HG03571 (cell line): ENCODE results near the gene FAM234B.

Experiments used
- ATAC-seq: cut with Tn5 transposase; IDR thresholded peaks from one replicate; pipeline ENCODE4 v1.9.1; 2021; ENCODE audit not compliant: unreplicated experiment

The FAM234B gene

DNA sequence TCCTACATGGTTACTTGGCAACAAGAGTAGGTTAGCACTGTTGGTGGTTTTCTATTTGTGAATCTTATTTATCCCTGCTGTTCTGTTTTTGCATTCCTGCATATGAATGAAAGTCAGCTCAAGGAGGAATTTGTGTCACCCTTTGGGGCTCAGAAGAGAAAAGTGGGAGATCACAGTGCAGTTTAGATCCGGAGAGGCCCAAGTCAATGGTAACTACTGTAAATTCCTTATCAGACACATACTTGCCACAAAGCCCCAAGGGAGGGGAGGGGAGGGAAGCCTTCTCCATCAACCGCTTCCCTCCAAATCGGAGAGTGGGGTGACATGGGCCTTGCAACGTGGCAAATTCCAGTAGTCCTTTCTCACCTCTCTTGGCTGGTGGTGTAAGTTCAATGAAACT is 44.3 kb downstream of the FAM234B start:
- no peak for ATAC-seq

- ATAC-seq, result no peak
Measured at GRCh38 chr12:13090054-13090453, 45.9 kb downstream of the FAM234B start.

DNA sequence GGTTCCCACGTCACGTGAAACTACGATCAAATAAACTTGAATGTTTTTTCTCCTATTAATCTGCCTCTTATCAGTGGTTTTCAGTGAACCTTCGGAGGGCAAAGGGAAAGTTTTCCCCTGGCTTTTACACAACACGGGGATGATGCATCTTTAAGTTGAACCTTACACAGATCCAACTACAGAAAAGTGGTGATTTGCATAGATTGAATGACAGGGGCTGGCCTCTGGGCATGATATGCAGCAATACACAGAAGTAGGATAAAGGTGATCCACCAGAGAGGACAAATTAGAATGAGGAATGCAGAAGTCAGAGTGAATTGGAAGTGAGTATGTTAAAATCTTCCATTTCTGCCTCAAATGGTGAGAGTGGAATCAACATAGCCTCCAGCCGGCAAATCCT is 47.7 kb downstream of the FAM234B start:
- no peak for ATAC-seq

DNA sequence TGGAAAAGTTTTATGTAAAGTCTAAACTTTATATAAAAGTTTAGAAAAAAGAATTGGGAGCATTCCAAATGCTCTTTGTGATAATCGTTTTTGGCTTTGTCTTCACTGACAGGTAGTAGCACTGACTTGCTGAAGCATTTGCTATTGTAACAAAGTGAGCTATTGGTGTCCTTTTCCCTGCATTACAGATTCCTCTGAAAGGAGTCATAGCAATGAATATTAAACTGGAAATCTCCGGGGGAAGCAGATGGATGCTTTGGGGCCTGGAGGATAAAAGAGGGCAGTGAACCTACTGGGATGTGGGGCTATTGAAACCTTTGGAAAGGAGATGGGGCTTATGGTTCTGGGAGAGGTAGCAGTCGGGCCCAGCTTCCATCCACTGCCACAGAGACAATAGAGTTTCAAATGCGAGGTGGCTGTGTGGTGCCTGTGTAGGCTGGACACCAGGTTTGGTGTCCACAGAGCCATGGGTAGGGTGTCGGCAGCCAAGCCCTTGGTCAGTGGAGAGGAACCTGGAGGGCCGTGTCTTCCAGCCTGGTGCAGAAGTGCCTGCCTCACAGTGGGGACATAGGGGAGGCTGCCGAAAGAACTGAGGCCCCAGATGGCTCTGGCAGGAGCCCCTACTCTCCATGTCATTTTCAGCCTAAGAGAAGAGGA is 49.1 kb downstream of the FAM234B start:
- no peak for ATAC-seq

- ATAC-seq, result no peak
Measured at GRCh38 chr12:13093848-13094220, 49.7 kb downstream of the FAM234B start.

GRCh38 chr12:13094367-13094766 is 50.2 kb downstream of the FAM234B start:
- ATAC-seq, result no peak

DNA sequence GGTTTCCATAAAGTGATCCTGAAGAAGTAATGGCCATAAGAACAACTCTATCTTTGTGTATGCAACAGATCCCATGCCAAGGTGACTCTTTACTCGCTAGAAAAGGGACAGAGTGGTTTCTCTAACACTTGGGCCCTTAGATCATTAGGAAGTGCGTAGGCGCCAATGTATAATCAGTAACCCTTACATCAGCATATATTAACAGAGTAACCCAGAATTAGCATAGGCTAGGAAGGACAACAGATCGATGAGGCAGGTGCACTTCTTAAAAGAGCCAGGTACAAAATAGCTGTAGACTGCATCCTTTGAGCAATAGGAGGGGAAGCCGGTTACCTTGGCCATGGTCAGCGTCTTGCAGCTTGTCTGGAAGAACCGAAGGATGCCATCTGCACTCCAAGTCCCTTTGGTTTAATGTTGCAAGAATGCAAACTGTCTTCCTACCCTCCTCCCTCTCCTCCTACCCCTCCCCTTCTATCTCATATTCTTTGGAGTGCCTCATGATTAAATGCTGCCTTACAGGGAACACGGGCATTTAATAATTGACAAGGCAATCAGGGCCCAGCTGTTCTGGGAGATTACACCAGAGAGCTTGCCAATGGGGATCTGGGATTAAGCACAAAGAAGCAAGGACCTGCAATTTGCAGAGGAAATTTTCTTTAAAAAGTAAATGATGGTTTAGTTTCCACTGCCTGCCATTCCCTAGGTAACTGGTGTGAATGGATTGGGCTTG is 51.2 kb downstream of the FAM234B start:
- no peak for ATAC-seq

- ATAC-seq, result no peak
Measured at GRCh38 chr12:13097491-13098011, 53.4 kb downstream of the FAM234B start.

GRCh38 chr12:13099066-13099843 is 55.1 kb downstream of the FAM234B start:
- no peak for ATAC-seq

GRCh38 chr12:13099844-13100604 is 55.8 kb downstream of the FAM234B start:
- ATAC-seq, result no peak

- ATAC-seq, result no peak
Measured at GRCh38 chr12:13100605-13100881, 56.4 kb downstream of the FAM234B start.

- peak; percentile 86 for ATAC-seq
Measured at GRCh38 chr12:13100882-13101769, 56.9 kb downstream of the FAM234B start.

DNA sequence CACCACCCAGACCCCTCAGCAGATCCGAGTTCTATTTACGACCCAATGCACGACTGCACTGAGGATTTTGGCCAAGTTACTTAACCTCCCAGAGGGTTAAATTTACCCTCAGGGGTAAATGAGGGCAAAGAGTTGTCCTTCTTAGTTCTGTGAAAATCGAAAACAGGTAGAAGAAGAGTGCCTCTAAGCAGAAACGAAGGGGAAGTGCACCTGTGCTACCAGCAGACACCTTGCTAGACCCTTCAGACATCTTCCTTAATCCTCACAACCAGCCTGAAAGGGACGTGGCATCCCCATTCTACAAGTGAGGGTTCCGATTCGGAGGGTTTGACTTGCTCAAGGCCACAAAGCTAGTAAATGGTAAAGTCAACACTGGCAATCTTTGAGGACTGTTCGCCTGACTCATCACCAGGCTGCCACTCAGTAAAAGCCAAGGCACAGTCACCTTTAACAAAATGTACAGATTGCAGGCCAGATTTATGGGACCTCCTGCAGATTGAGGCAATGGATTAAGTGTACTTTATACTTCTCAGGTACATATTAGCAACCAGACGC is 57.7 kb downstream of the FAM234B start:
- no peak for ATAC-seq

- ATAC-seq, result no peak
Measured at GRCh38 chr12:13102461-13103195, 58.4 kb downstream of the FAM234B start.

- no peak for ATAC-seq
Measured at GRCh38 chr12:13103391-13104033, 59.3 kb downstream of the FAM234B start, which contains the start of gene GSG1. Gene GSG1, minus strand, starts transcription at chr12:13103667. Its CDS starts 155 bp downstream, at chr12:13103512.

GRCh38 chr12:13104409-13104808 is 60.2 kb downstream of the FAM234B start:
- no peak for ATAC-seq

- no peak for ATAC-seq
Measured at GRCh38 chr12:13105781-13106180, 61.6 kb downstream of the FAM234B start.

DNA sequence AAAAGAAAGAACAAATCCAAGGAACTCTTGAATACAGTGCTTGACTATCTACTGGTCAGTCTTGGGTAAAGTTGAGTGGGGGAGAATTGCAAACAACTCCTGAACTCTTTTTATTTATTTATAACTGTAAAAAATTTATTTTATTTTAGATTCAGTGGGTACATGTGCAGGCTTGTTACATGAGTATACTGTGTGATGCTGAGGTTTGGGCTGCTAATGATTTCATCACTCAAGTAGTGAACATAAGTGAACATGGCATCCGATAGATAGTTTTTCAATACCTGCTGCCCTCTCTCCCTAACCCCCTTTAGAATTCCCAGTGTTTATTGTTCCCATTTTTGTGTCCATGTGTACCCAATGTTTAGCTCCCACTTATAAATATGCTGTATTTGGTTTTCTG is 62.5 kb downstream of the FAM234B start:
- ATAC-seq, result no peak

GRCh38 chr12:13112968-13113367 is 68.8 kb downstream of the FAM234B start:
- ATAC-seq, result no peak
